Measurements from ENCODE around the gene RNF181. TPM values are rescaled to one million over a fixed set of nuclear protein-coding genes. Genes with fewer than 3 reads are reported as not detected.

Gene RNF181
- total and polyA plus RNA-seq, 2 of the 8 experiments (the other 6 are each of a cell fraction or from before 2014, with no cell fraction given), result 97.2 to 514 TPM

- TF ChIP-seq SIX5 (IDR thresholded peaks at IDR 0.05; ENCODE audit: low read depth, low read length), result no peak
- TF ChIP-seq TAF7 (optimal IDR thresholded peaks at IDR 0.05; ENCODE audit: borderline replicate concordance, low read depth, low read length), result no peak
Measured at GRCh38 chr2:85596026-85596333, 435 bp downstream of the RNF181 start (continued).

All from H1 (cell line).